ENCODE results near the gene TUG1. TPM values are rescaled to one million over a fixed set of nuclear protein-coding genes. Genes with fewer than 3 reads are reported as not detected.
A peak's percentile ranks its signal among the peaks of the same experiment; 100 is the strongest.

The TUG1 gene
- total RNA-seq, 1 experiment from 2014 or later, result 73.0 TPM

DNA sequence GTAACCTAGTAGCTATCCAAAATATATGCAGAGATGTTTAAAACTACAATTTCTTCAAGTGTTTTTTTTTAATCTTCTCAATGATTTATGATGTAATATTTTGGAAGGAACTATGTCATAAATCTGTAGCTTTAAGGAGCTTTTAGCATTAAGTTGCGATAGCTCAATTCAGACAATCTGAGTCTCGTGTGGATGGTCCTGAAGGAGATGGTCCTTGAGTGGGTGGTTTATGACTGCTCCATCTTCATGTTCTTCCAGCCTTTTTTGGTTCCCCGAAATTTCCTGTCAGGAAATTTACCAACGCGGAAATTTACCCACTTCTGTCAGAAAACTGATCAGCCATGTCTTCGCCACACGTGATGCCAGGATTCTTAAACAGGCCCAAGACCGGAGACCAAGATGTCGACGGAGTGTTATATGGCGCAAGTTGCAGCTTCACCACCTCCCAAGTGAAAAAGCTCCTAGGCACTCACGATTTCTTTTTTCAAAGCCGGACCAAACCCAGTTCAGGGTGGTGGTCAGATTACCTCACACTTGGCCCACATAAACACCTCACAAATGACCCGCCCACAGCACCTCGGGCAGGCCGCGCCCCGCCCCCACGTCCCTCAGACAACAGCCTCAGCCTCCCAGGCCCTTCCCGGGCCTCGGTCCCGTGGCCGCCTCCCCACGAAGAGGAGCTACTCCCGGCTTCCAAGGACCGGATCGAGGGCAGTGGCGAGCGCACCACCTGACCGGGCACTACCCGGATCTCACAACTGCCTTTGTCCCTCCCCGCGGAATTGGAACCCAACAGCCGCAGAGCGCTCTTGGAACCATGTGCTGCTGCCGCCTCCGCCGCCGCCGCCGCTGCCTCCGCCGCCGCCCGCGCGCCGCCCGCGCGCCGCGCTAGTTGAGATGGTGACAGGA is 796 bp upstream of the TUG1 start, which contains the start of gene MORC2:
TSS of gene MORC2 (minus strand) at position 760 of the 909 bp plus-strand sequence. CDS start 885 bp downstream, outside the sequence.
- H3K27me3 ChIP-seq (replicated peaks), result no peaks in the 10 kb centered on the region
- H3K9me3 ChIP-seq (replicated peaks), result no peaks in the 10 kb centered on the region
- DNase-seq (ENCODE audit: low read depth in 1 of 2, low spot score in 2 of 2), result peak; percentile 73 to 80
- peak within 1 kb of the TSS; percentile 93 for H3K27ac ChIP-seq
- H3K4me3 ChIP-seq, result peak within 1 kb of the TSS; percentile 84
- H3K36me3 ChIP-seq, result peaks cover 73% of the 10 kb centered on the region
- H3K4me1 ChIP-seq (replicated peaks), result peaks cover 35% of the 10 kb centered on the region

DNA sequence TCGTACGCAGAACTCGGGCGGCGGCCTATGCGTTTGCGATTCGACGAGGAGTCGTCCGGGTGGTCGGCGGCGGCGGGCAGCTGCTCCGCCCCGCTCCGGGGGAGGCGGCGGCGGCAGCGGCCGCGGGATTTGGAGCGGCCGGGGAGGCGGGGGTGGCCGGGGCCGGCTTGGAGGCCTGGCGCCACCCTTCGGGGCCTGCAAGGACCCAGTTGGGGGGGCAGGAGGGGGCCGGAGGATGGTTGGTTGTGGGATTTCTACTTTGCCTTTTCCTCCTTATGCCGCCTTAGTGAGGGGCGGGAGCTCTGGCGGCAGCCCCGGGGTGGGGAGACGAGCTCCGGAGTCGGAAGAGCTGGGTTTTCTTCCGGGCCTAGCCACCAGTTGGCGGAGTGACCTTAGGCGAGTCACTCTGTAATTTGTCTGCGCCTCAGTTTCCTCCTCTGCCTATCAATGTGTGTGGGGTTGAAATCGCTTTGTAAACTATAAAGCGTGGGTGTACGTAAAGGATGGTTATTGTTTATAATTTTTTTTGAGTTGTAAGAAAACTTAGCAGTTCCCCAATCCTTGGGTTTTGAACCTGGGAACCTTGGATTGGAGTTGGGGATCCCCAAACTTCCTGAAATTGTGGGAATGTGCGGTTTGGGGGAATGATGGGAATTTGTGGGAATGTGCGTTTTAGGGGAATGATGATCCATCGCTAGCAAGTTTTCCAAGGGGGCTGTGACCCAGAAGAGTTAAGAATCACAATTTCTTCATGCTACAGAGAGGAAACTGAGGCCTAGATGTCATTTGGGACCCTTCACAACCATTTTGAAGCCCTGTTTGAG is 679 bp downstream of the TUG1 start:
- H3K36me3 ChIP-seq, result peaks cover 85% of the 10 kb centered on the region
- no peaks in the 10 kb centered on the region for H3K27me3 ChIP-seq (replicated peaks)
- peak overlapping the region; percentile 93 for H3K27ac ChIP-seq
- peak overlapping the region; percentile 84 for H3K4me3 ChIP-seq
- H3K9me3 ChIP-seq (replicated peaks), result no peaks in the 10 kb centered on the region
- H3K4me1 ChIP-seq (replicated peaks), result peaks cover 32% of the 10 kb centered on the region
- peak in 1 of 2 experiments; percentile 49 for DNase-seq (ENCODE audit: low read depth in 1 of 2, low spot score in 2 of 2)

DNA sequence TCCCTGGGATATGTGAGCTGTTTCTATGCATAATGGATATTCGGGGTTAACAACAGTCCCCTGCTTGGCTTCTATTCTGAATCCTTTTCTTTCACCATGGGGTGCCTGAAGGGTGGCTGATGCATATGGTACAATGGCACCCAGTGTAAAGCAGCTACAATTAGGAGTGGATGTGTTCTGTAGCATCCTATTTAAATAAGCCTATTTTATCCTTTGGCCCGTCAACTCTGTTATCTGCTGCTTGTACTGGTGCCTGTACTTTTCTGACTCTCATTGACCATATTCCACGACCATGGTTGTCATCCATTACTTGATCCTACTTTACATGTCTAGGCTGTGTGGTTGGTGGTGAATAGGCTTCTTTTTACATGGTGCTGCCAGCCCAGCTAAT is 1.3 kb downstream of the TUG1 start:
- peaks cover 90% of the 10 kb centered on the region for H3K36me3 ChIP-seq
- peaks cover 30% of the 10 kb centered on the region for H3K4me1 ChIP-seq (replicated peaks)
- no peak for DNase-seq (ENCODE audit: low read depth in 1 of 2, low spot score in 2 of 2)
- H3K27ac ChIP-seq, result no peak overlapping the region
- peak overlapping the region; percentile 84 for H3K4me3 ChIP-seq
- H3K27me3 ChIP-seq (replicated peaks), result no peaks in the 10 kb centered on the region
- no peaks in the 10 kb centered on the region for H3K9me3 ChIP-seq (replicated peaks)

DNA sequence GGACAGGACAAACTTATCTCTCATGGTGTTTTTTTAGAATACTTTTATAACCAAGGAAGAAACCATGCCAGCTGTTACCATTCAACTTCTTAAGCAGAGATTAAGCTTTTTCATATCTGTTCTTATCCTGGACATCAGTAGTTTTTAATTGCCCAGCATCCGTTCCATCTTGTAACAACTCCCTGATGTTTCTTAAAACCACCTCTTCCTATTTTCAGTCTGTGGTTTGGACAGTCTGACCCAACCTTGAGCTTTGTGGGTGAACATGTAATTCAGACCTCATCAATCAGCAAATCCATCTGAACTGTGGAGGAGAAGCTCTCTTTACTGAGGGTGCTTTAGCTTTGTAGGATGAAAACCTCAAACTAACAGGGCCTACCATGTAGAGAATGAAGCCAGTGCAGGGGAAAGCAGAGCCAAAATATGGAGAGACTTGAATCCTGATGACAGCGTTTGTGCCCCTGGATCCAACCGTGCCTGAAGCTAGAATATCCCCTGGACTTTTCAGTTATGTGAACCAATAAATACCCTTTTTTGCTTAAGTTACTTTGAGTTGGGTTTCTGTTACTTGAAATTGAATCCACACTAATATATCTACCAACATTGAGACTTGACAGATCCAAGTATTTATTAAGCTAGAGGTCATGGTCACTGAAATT is 9.4 kb downstream of the TUG1 start:
- no peaks in the 10 kb centered on the region for H3K27me3 ChIP-seq (replicated peaks)
- H3K4me1 ChIP-seq (replicated peaks), result no peaks in the 10 kb centered on the region
- H3K9me3 ChIP-seq (replicated peaks), result no peaks in the 10 kb centered on the region; the same call in 1 of the 2 replicates
- no peak for DNase-seq (ENCODE audit: low read depth in 1 of 2, low spot score in 2 of 2)
- no peak overlapping the region for H3K27ac ChIP-seq
- H3K36me3 ChIP-seq, result peaks cover 58% of the 10 kb centered on the region
- H3K4me3 ChIP-seq, result no peak overlapping the region

DNA sequence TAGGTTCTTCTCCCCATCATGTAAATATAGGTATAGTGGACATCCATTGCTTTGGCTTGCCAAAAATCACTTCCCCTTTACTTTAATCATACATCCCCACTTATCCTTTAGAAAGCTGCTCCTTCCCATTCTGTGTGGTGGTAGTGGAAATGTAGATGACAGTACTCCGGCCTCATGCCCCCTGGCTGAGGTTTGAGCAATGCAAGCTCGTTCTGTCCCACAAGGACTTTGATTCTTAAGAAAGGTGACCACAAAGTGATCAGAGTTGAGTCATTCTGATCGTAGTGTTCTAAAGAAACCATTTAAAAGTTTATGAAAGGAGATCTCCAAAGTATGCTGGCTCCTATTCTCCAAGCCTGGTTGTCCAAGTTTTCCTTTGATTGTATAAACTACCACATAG is 10.9 kb downstream of the TUG1 start:
- Histone ChIP-seq H3K4me3 (no peak overlapping the region), H3K27ac (no peak overlapping the region), H3K27me3 (replicated peaks) (no peaks in the 10 kb centered on the region), H3K36me3 (peaks cover 43% of the 10 kb centered on the region), H3K9me3 (replicated peaks) (no peaks in the 10 kb centered on the region; the same call in 1 of the 2 replicates), H3K4me1 (replicated peaks) (no peaks in the 10 kb centered on the region)
- no peak for DNase-seq (ENCODE audit: low read depth in 1 of 2, low spot score in 2 of 2)

DNA sequence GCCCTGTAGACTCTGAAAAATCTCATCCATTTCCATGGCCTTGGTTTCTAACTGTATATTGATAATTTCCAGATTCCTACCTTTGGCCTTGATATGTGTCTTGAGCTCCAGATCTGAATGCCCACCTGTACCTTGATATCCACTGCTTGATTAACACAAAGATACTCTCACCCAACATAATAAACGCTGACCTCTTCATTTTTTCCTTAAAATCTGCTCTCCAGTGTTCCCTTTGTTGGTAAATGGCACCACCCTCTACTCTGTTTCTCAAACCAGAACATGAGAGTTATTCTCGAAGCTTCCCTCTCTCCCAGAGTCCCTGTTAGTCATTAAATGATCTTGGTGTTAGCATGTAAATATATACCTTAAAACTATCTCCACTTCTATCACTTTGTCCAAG is 13.4 kb downstream of the TUG1 start:
- no peak for DNase-seq (ENCODE audit: low read depth in 1 of 2, low spot score in 2 of 2)
- Histone ChIP-seq H3K4me1 (replicated peaks) (no peaks in the 10 kb centered on the region), H3K27me3 (replicated peaks) (no peaks in the 10 kb centered on the region), H3K36me3 (peaks cover 18% of the 10 kb centered on the region), H3K9me3 (replicated peaks) (no peaks in the 10 kb centered on the region; the same call in 1 of the 2 replicates), H3K27ac (no peak overlapping the region), H3K4me3 (no peak overlapping the region)

- no peak for DNase-seq (ENCODE audit: low read depth in 1 of 2, low spot score in 2 of 2)
- Histone ChIP-seq H3K36me3 (0 out of 2 replicates have a peak, but pooled peaks cover 3% of the 10 kb centered on the region), H3K9me3 (replicated peaks) (no peaks in the 10 kb centered on the region), H3K4me3 (no peak overlapping the region), H3K4me1 (replicated peaks) (no peaks in the 10 kb centered on the region), H3K27ac (no peak overlapping the region), H3K27me3 (replicated peaks) (no peaks in the 10 kb centered on the region)
Measured at GRCh38 chr22:30984317-30984716, 15.3 kb downstream of the TUG1 start.

DNA sequence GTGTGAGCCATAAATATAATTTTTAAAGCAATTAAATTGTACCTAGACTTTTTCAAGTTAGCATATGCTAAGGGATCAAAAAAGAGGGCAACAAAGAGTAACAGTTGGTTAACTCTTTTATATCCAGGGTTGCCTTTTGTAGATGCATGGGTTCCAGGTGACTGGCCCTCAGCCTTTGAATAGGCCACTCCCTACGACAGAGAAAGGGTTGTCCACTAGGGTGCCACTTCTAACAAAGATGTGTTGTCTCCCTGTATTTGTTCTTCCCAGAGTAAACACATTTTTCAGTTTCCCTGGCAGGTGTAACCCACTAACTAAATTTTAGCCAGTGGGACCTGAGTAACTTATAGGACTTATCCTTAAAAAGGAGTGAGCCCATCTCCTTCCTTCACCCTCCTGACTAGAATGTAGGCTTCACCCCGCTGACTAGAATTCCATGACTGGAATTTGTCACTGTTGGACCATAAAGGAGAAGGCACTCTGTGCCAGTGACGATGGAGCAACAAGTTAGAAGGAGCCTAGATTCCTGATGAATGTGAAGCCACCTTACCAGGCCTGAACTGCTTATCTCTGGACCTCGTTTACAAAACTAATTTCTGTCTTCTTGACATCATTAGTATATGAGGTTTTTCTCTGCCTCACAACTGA is 16.6 kb downstream of the TUG1 start:
- Histone ChIP-seq H3K9me3 (replicated peaks) (no peaks in the 10 kb centered on the region), H3K4me1 (replicated peaks) (no peaks in the 10 kb centered on the region), H3K4me3 (no peak overlapping the region), H3K36me3 (no peaks in the 10 kb centered on the region), H3K27me3 (replicated peaks) (no peaks in the 10 kb centered on the region), H3K27ac (no peak overlapping the region)
- no peak for DNase-seq (ENCODE audit: low read depth in 1 of 2, low spot score in 2 of 2)

GRCh38 chr22:30989474-30989873 is 20.4 kb downstream of the TUG1 start:
- no peak for DNase-seq (ENCODE audit: low read depth in 1 of 2, low spot score in 2 of 2)
- H3K9me3 ChIP-seq (replicated peaks), result no peaks in the 10 kb centered on the region
- no peaks in the 10 kb centered on the region for H3K27me3 ChIP-seq (replicated peaks)

GRCh38 chr22:30990690-30991089 is 21.6 kb downstream of the TUG1 start:
- Histone ChIP-seq H3K27me3 (replicated peaks) (no peaks in the 10 kb centered on the region), H3K36me3 (no peaks in the 10 kb centered on the region), H3K4me3 (no peak overlapping the region), H3K4me1 (replicated peaks) (no peaks in the 10 kb centered on the region), H3K27ac (no peak overlapping the region), H3K9me3 (replicated peaks) (0 out of 2 replicates have a peak, but pooled peaks cover 3% of the 10 kb centered on the region)
- DNase-seq (ENCODE audit: low read depth in 1 of 2, low spot score in 2 of 2), result no peak

More at GRCh38 chr22:30989474-30989873, 20.4 kb downstream of the TUG1 start:
- Histone ChIP-seq H3K4me3 (no peak overlapping the region), H3K36me3 (no peaks in the 10 kb centered on the region), H3K4me1 (replicated peaks) (no peaks in the 10 kb centered on the region), H3K27ac (no peak overlapping the region)

DNA sequence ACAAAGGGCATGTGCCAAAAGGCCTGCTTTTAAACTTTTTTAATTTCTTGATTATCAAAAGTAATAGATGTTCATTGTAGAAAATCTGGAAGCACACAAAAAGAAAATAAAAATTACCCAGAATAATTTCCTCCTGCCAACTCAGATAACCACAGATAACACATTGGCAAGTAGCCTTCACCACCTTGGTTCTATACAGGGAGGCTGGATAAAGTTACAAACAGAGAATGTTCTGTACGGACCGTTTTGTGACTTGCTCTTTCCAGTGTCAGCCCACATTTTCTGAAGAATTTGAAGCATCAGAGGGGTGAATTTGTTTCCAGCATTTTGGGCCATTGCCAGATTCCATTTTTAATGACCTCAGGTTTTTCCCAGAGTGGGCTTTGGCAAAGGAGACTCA is 23.5 kb downstream of the TUG1 start:
- no peaks in the 10 kb centered on the region for H3K4me1 ChIP-seq (replicated peaks)
- H3K27me3 ChIP-seq (replicated peaks), result no peaks in the 10 kb centered on the region
- DNase-seq (ENCODE audit: low read depth in 1 of 2, low spot score in 2 of 2), result no peak
- H3K27ac ChIP-seq, result no peak overlapping the region
- H3K4me3 ChIP-seq, result no peak overlapping the region
- 0 out of 2 replicates have a peak, but pooled peaks cover 3% of the 10 kb centered on the region for H3K9me3 ChIP-seq (replicated peaks)
- H3K36me3 ChIP-seq, result no peaks in the 10 kb centered on the region

- Histone ChIP-seq H3K4me3 (no peak overlapping the region), H3K9me3 (replicated peaks) (0 out of 2 replicates have a peak, but pooled peaks cover 3% of the 10 kb centered on the region), H3K27me3 (replicated peaks) (no peaks in the 10 kb centered on the region), H3K27ac (no peak overlapping the region), H3K36me3 (no peaks in the 10 kb centered on the region), H3K4me1 (replicated peaks) (no peaks in the 10 kb centered on the region)
- DNase-seq (ENCODE audit: low read depth in 1 of 2, low spot score in 2 of 2), result no peak
Measured at GRCh38 chr22:30994960-30995359, 25.9 kb downstream of the TUG1 start.

DNA sequence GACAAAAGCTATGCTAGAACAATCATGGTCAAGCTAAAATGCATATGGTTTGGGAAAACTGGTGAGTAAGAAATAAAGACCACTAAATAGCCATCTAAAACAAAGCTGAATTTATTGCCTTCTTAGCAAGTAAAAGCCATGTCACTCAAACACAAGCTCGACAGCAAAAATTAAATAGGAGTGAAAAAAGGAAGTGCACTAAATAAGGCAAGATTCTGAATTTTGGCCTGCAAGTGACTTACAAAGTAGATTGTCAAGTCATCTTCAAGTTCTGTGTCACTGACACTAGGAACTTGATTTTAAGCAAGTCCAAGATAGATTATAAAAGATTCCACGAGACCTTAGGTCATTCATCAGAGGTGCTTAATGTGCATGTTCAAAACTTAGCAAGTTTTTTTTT is 27.4 kb downstream of the TUG1 start:
- H3K4me1 ChIP-seq (replicated peaks), result no peaks in the 10 kb centered on the region
- no peaks in the 10 kb centered on the region for H3K27me3 ChIP-seq (replicated peaks)
- no peak overlapping the region for H3K27ac ChIP-seq
- DNase-seq (ENCODE audit: low read depth in 1 of 2, low spot score in 2 of 2), result no peak
- 0 out of 2 replicates have a peak, but pooled peaks cover 3% of the 10 kb centered on the region for H3K9me3 ChIP-seq (replicated peaks)
- no peaks in the 10 kb centered on the region for H3K36me3 ChIP-seq
- no peak overlapping the region for H3K4me3 ChIP-seq

All from SJSA1 (cell line).